Vagina (tissue), 2 donors: Measurements from ENCODE around the gene LEKR1.

Experiments used
- POLR2A ChIP-seq, 2 donors: fragments of 450-650 bp; IDR thresholded peaks; one replicate each; pipeline ENCODE4 v1.6.1; 2017; ENCODE audit warnings: antibody characterized with exemption in 2 of 2, mild to moderate bottlenecking in 2 of 2, moderate library complexity in 2 of 2
- TF ChIP-seq, protein P1 (sequence below), 3 experiments: fragments of 450-650 bp in 2 of 3; fragments of 200-600 bp in 1 of 3; sonication (generic) in 1 of 3; IDR thresholded peaks; one replicate each; pipeline ENCODE4 v1.5.1; 2017 to 2019; ENCODE audit warnings: antibody characterized with exemption in 3 of 3, mild to moderate bottlenecking in 2 of 3, moderate library complexity in 2 of 3

DNA sequence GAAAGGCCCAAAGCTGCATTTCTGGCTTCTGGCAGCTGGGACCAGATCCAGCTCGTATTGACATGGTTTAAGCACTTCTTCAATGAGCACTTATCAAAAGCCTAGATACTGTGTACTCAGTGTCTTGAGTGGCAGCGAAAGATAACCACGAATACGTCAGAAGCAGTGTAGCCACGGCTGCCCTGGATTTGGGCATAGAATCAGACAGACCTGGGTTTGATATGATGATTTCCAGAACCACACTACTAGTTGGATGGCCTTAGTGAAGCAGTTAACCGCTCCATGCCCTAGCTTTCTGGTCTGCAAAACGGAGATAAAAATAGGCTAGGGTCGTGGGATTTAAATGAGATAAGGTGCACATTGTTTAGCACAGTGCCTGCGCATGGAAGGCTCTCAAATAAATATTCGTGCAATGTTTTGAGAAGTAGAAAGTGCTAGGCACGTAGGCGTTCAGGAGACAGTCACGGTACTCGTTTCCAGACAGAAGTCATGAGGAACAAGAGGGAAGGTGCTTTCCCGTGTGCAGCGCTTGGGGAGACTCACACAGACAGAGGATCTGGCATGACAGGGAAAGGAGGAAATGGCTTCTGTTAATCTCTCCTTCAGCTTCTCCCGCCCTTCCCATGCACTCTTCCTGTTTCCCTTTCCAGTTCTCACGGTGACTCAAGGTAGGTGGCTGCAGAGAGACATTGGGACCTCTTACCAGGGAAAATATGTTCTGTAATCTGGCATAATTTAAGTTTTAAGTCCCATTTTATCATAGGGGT, 263.5 kb downstream of the LEKR1 start:
- TF ChIP-seq, protein P1, sequence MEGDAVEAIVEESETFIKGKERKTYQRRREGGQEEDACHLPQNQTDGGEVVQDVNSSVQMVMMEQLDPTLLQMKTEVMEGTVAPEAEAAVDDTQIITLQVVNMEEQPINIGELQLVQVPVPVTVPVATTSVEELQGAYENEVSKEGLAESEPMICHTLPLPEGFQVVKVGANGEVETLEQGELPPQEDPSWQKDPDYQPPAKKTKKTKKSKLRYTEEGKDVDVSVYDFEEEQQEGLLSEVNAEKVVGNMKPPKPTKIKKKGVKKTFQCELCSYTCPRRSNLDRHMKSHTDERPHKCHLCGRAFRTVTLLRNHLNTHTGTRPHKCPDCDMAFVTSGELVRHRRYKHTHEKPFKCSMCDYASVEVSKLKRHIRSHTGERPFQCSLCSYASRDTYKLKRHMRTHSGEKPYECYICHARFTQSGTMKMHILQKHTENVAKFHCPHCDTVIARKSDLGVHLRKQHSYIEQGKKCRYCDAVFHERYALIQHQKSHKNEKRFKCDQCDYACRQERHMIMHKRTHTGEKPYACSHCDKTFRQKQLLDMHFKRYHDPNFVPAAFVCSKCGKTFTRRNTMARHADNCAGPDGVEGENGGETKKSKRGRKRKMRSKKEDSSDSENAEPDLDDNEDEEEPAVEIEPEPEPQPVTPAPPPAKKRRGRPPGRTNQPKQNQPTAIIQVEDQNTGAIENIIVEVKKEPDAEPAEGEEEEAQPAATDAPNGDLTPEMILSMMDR (IDR thresholded peaks at IDR 0.05) = no peak
- TF ChIP-seq POLR2A (IDR thresholded peaks at IDR 0.05) = no peak
